CD14-positive monocyte (primary cell): ENCODE measurements around the gene GRM2. TPM values are rescaled to one million over a fixed set of nuclear protein-coding genes. Genes with fewer than 3 reads are reported as not detected.
"Not testable (repeated sequence)": the region's sequence is repeated elsewhere in the genome, so short reads cannot be mapped to it uniquely, and the experiment has no call there.

Experiments
- DNase-seq, 3 donors: peaks; one replicate each; pipeline ENCODE4 v3.0.0-alpha.2; 2011 to 2022
- H2AFZ ChIP-seq: 2 replicates; pipeline ENCODE4 v1.6.0; 2012; ENCODE audit warnings: mild to moderate bottlenecking, low read depth, low read length, inconsistent platforms; ENCODE audit not compliant: insufficient read depth, poor library complexity, severe bottlenecking
- H3K27ac ChIP-seq, 2 donors: 1 replicate in 1 of 2; 2 replicates in 1 of 2; pipeline ENCODE4 v1.5.1; 2012 to 2013; ENCODE audit warnings: low read length in 2 of 2, control low read depth in 1 of 2, inconsistent platforms in 1 of 2, low read depth in 1 of 2, mild to moderate bottlenecking in 1 of 2
- H3K27me3 ChIP-seq, 2 donors: one replicate each; pipeline versions ENCODE4 v1.6.0 to v1.6.1; 2011 to 2013; ENCODE audit warnings: low read length in 2 of 2; ENCODE audit not compliant: control insufficient read depth in 2 of 2, insufficient read depth in 2 of 2
- H3K36me3 ChIP-seq, 2 donors: replicated peaks in 1 of 2; 1 replicate in 1 of 2; 2 replicates in 1 of 2; pipeline versions ENCODE4 v1.5.1 to v1.6.1; 2012 to 2013; ENCODE audit warnings: low read length in 2 of 2, control low read depth in 1 of 2, inconsistent platforms in 1 of 2, mild to moderate bottlenecking in 1 of 2; ENCODE audit not compliant: insufficient read depth in 2 of 2, control insufficient read depth in 1 of 2
- H3K4me1 ChIP-seq, 2 donors: 1 replicate in 1 of 2; 2 replicates in 1 of 2; pipeline versions ENCODE4 v1.5.1 to v1.6.1; 2012 to 2013; ENCODE audit warnings: low read length in 2 of 2, control low read depth in 1 of 2, inconsistent platforms in 1 of 2, mild to moderate bottlenecking in 1 of 2, moderate library complexity in 1 of 2; ENCODE audit not compliant: insufficient read depth in 2 of 2, control insufficient read depth in 1 of 2
- H3K4me2 ChIP-seq: replicated peaks from 2 replicates; pipeline ENCODE3; 2012; ENCODE audit warnings: low read length, moderate library complexity, mild to moderate bottlenecking; ENCODE audit not compliant: poor library complexity, severe bottlenecking; ENCODE audit errors: extremely low read depth
- H3K4me3 ChIP-seq, 3 experiments: fragments of 200-600 bp in 1 of 3; sonication (generic) in 1 of 3; replicated peaks in 1 of 3; 1 replicate in 2 of 3; 2 replicates in 1 of 3; pipeline ENCODE4 v1.5.1; 2011 to 2013; ENCODE audit warnings: low read length in 3 of 3, mild to moderate bottlenecking in 3 of 3, control low read depth in 2 of 3, low read depth in 2 of 3, inconsistent platforms in 1 of 3, moderate library complexity in 1 of 3
- H3K79me2 ChIP-seq: 2 replicates; pipeline ENCODE4 v1.6.0; 2012; ENCODE audit warnings: mild to moderate bottlenecking, control low read depth, inconsistent platforms, low read length, moderate library complexity; ENCODE audit not compliant: insufficient read depth
- H3K9ac ChIP-seq: 2 replicates; pipeline ENCODE4 v1.6.0; 2017; ENCODE audit warnings: low read length, mild to moderate bottlenecking; ENCODE audit not compliant: insufficient read depth, poor library complexity, severe bottlenecking
- H3K9me3 ChIP-seq, 2 donors: replicated peaks in 1 of 2; 1 replicate in 1 of 2; 2 replicates in 1 of 2; pipeline versions ENCODE4 v1.5.1 to v1.6.1; 2012 to 2013; ENCODE audit warnings: low read length in 2 of 2, control low read depth in 1 of 2; ENCODE audit not compliant: control insufficient read depth in 1 of 2, insufficient read depth in 1 of 2
- H4K20me1 ChIP-seq: 2 replicates; pipeline ENCODE4 v1.6.0; 2012; ENCODE audit warnings: mild to moderate bottlenecking, low read length, control low read depth, moderate library complexity; ENCODE audit not compliant: insufficient read depth
- H3K27ac Mint-ChIP-seq, 7 donors: one replicate each; pipeline ENCODE4 v1.8.0; 2020; ENCODE audit warnings: mild to moderate bottlenecking in 7 of 7, mixed read lengths in 7 of 7, moderate library complexity in 6 of 7, inconsistent platforms in 2 of 7
- H3K27me3 Mint-ChIP-seq, 3 donors: one replicate each; pipeline ENCODE4 v1.8.0; 2021 to 2022; ENCODE audit warnings: low read depth in 3 of 3, mild to moderate bottlenecking in 3 of 3, mixed read lengths in 3 of 3, moderate library complexity in 3 of 3, inconsistent platforms in 1 of 3
- H3K36me3 Mint-ChIP-seq, 2 donors: one replicate each; pipeline ENCODE4 v1.8.0; 2020; ENCODE audit warnings: mixed read lengths in 2 of 2, inconsistent platforms in 1 of 2, mild to moderate bottlenecking in 1 of 2
- H3K4me1 Mint-ChIP-seq: one replicate; pipeline ENCODE4 v1.8.0; 2020; ENCODE audit warnings: mild to moderate bottlenecking, mixed read lengths
- H3K4me3 Mint-ChIP-seq, 2 donors: one replicate each; pipeline ENCODE4 v1.8.0; 2020; ENCODE audit warnings: mild to moderate bottlenecking in 2 of 2, mixed read lengths in 2 of 2, moderate library complexity in 1 of 2
- H3K9me3 Mint-ChIP-seq, 7 donors: one replicate each; pipeline ENCODE4 v1.8.0; 2020 to 2022; ENCODE audit warnings: mixed read lengths in 7 of 7, mild to moderate bottlenecking in 6 of 7, moderate library complexity in 6 of 7, inconsistent platforms in 2 of 7
- CTCF ChIP-seq: fragments of 200-600 bp; IDR thresholded peaks from one replicate; pipeline ENCODE4 v1.8.0; 2022; ENCODE audit warnings: antibody characterized with exemption, mild to moderate bottlenecking
- WGBS: methylation state at CpG from one replicate; pipeline ENCODE4 v1.1.5; 2013; ENCODE audit warnings: missing lambda C conversion rate; ENCODE audit not compliant: insufficient coverage; 5-methylcytosine and 5-hydroxymethylcytosine counted together
- intact Hi-C, 2 donors: fragments of 100-400 bp; cut with micrococcal nuclease; formaldehyde crosslinking; loops; one replicate each; pipeline versions ENCODE4 v1.15.0 to v1.15.1; 2023
- polyA plus RNA-seq, 3 donors: library from polyadenylated mRNA; depleted of rRNA in 1 of 3; unstranded in 2 of 3; stranded (reverse) in 1 of 3; fragments of 300-500 nt in 2 of 3; fragments of >200 nt in 1 of 3; fragmentation: Illumina TruSeq in 2 of 3; gene quantifications; 1 replicate in 2 of 3; 2 replicates in 1 of 3; pipeline ENCODE4 v1.2.3, GENCODE V29; 2012 to 2021

GRM2 gene
- polyA plus RNA-seq, 3 donors, result 0.72 TPM; not detected in 2

GRCh38 chr3:51751287-51751686 lies 44.4 kb downstream of the GRM2 start:
- no peaks in the 10 kb centered on the region for H3K27me3 ChIP-seq
- H2AFZ ChIP-seq, result no peak overlapping the region
- intact Hi-C loops, result no loop called here
- no peak overlapping the region for H3K4me3 Mint-ChIP-seq
- no peaks in the 10 kb centered on the region for H3K36me3 ChIP-seq
- TF ChIP-seq CTCF, result no peak
- no peak overlapping the region for H3K27ac ChIP-seq
- H3K4me1 Mint-ChIP-seq, result peaks cover 2% of the 10 kb centered on the region
- no CpG with 5 or more reads among the region's 2 CpGs for WGBS
- no peaks in the 10 kb centered on the region for H3K79me2 ChIP-seq
- H3K27ac Mint-ChIP-seq, result no peak overlapping the region
- no peaks in the 10 kb centered on the region for H3K9me3 ChIP-seq
- H3K4me1 ChIP-seq, result no peaks in the 10 kb centered on the region
- H3K9ac ChIP-seq, result no peak overlapping the region
- H3K4me2 ChIP-seq, result no peak overlapping the region
- DNase-seq, result no peak
- peaks cover 5 to 13% (median 6%) of the 10 kb centered on the region in 3 donors for H3K27me3 Mint-ChIP-seq
- peaks cover 4 to 16% (median 13%) of the 10 kb centered on the region in 7 donors for H3K9me3 Mint-ChIP-seq
- no peaks in the 10 kb centered on the region for H4K20me1 ChIP-seq
- H3K4me3 ChIP-seq, result no peak overlapping the region
- H3K36me3 Mint-ChIP-seq, result no peaks in the 10 kb centered on the region

- H3K79me2 ChIP-seq, H3K4me3 Mint-ChIP-seq, H3K36me3 Mint-ChIP-seq, DNase-seq, H3K4me1 Mint-ChIP-seq, H3K9me3 ChIP-seq, H2AFZ ChIP-seq, intact Hi-C loops, H3K9ac ChIP-seq, H3K4me3 ChIP-seq, H3K4me2 ChIP-seq, H3K4me1 ChIP-seq, H3K27ac Mint-ChIP-seq, H4K20me1 ChIP-seq, H3K27ac ChIP-seq, H3K27me3 ChIP-seq, H3K36me3 ChIP-seq: not testable (repeated sequence)
- 98% methylated on average over 7 of the region's 13 CpGs for WGBS
- Mint-ChIP-seq H3K27me3 (peaks cover 7 to 15% (median 8%) of the 10 kb centered on the region in 3 donors), H3K9me3 (peaks cover 8 to 18% (median 14%) of the 10 kb centered on the region in 7 donors)
Observed at GRCh38 chr3:51753763-51754750, 47.2 kb downstream of the GRM2 start.
